UCSD-AML1 (cell line): ENCODE data around the gene SRRM2.

Experiments
- DNase-seq: peaks from one replicate; lab custom pipeline; 2025; ENCODE audit not compliant: unreplicated experiment; lab: John Stamatoyannopoulos, UW

Gene SRRM2

DNA sequence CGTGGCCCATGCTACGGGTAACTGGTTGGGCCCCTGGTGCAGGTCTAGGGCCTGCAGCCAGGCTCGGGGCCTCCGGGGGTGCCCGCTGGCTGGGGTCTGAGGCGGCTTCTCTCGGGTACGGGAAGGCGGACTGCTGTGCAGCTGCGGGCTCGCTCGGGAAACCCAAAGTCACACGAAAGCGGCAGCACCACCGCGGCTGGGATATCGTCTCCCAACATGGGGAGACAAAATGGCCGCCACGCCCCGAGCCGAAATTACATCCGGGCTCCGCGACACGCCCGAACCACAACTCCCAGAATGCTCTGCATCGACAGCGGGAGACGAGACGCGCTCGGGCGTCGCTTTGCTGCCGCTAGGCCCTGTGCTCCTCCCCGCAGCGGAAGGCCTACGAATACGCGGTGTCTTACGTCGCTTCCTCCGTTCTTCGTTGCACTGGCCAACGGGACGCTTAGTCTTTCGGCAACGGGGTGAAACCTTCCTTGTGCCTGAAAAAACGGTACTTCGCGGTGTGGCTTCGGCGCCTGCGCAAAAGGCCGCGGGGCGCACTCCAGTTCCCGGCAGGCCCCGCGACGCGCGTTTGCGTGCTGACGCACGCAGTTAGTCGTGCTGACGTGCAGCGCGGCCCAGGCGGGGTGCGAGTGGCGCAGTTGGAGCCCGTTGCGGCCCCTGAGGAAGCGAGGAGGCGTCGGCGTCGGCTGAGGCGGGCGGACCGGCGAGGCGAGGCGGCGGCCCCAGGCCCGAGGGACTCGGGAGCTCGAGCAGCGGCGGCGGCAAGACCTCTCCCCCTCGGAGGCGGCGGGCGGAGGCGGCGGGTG lies at the start of gene SRRM2:
TSS of gene SRRM2 (plus strand) at position 604 of the 815 bp plus-strand sequence. CDS start 3,727 bp downstream, outside the sequence.
- DNase-seq = peak; percentile 99

DNA sequence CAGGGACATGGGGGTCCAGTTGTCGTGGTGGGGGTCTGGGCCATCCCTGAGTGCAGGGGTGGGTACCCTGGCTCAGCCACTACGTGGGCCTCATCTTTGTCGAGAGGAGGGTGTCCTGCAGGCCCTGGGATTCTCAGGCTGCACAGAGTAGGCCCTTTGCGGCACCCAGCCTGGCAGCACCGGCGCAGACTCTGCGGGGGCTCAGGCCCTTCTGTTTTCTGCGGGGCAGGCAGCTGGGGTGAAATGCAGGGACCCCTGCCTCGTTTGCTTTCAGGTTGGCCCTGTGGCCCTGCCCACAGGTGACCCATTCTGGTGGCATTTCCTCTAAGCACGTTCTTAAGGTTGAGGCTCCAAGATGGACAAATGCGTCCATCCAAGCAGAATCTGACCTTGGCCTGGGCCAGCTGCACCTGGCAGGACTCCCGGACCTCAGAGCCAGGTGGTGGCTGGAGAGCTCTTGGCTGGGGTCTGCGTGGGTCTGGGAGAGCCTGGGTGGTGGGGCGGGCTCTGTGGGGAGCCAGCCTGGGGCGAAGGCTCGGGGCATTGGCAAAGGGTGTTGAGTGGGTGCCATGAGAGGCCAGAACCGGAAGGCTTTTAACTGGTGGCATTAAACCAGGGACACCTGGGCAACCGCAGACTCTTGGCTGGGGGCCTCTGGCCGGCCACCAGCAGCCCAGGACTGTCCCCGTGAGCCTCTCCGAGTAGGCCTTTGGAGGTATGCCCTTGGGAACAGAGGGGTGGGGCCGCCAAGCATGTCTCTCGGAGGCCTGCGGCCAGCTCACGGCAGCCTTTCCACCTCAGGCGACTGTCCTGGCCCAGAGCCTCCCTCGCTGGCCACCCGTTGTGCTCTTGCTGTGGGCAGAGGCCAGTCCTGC lies 49.3 kb upstream of the SRRM2 start:
- DNase-seq = no peak

- no peak for DNase-seq
Observed at GRCh38 chr16:2704166-2704982, 48.1 kb upstream of the SRRM2 start.

DNA sequence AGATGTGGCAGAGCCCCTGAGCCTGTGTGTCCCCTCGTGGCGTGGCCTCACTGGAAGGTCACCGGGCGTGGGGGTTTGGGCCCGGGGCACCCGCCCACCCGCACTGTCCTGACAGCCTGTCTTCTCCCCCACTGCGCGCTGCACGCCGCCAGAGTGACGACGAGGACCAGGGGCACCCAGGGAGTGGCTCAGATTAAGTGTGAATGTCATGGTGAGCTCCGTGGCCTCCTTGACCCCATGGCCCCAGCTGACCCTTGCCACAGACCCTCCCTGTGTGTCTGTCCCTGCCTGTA lies 47.5 kb upstream of the SRRM2 start:
- DNase-seq = no peak

DNA sequence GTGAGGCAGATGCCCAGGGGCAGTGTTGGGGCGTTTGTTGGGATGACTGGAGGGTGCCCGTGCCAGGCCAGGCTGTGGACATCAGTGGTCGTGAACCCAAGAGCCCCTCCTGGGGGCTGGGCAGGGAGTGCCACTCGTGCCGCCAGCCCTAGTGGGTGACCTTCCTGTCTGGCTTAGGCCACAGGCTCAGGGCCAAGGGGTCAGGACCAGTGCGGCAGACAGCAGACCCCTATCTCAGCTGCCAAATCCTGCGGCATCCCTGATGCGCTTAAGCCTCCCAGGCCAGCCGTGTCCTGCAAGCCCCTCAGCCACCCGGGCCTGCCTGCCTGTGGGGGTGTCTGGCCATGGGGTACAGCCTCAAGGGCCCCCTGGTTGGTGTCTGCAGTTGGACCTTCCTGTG lies 47.1 kb upstream of the SRRM2 start:
- DNase-seq = no peak

GRCh38 chr16:2706085-2706484 lies 46.4 kb upstream of the SRRM2 start:
- DNase-seq = no peak

DNA sequence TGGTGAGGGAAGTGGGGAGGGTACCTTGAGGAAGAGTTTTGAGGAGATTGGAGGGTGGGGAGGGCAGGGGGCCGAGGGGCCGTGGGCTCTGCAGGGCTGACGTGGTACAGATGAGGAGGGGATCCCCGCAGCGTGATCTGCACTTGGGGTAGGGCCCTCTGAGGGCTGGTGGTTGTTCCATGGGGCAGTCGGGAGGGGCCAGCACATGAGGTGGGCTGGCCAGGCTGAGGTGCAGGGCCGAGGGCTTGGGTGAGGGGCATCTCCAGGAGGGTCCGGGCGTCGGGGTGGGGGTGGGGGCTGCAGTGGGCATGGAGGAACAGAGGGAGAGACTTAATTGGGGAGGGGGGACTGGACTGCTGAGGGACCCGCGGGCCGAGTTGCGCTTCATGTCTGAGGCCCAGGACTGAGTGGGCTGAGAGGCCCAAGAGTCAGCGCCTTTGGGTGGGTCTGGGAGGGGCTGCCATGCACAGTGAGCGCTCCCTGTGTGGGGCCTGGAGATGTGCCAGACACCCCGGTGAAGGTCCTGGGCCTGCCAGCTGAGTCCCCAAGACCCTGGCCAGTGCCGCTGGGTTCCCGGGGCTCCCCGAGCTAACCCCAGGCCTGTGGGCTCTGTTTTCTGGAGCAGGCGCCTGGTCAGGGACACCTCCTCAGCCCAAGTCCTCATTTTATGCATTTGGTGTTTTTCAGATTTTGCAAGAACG lies 45.7 kb upstream of the SRRM2 start:
- no peak for DNase-seq

DNA sequence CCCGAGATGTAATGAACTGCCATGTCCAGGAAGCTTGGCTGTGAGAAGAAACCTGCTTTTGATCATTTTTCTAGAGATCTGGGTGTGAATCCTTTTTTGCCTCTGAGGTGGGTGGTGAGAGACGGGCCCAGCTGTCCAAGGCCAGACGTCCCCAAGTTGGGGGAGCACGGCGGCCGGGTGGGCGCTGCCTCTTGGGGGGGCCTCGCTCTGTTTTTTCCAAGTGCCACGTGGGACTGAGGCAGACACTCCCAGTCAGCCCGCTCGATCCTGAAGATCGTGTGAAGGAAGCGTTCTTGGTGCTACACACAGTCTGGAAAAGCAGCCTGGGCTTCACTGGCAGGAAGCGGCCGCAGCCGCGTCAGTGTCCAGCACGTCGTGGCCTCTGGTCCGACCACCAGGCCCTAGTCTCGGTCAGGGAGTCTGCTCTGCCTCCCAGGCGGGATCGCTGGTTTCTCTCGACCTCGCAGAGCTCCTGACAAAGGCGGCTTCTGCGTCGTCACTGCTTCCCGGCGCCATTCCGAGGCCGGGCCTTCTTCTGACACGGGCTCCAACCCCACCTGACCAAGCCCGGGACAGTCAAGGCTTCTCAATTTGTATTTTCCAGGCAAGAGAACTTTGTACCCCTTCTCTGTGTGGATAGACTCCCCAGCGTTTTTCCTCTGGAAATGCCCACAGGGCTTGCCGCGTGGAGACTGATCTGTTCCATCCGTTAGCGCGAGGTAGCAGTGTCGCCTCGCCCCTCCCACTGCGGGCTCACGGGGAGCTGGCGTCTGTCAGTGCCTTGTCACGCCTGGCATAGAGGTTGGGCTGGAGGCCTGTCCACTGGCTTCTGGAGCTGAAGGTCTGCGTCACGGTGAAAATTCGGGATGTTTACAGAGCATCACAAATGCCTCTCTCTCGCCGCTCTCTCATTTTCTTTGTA lies 44.8 kb upstream of the SRRM2 start:
- no peak for DNase-seq

DNA sequence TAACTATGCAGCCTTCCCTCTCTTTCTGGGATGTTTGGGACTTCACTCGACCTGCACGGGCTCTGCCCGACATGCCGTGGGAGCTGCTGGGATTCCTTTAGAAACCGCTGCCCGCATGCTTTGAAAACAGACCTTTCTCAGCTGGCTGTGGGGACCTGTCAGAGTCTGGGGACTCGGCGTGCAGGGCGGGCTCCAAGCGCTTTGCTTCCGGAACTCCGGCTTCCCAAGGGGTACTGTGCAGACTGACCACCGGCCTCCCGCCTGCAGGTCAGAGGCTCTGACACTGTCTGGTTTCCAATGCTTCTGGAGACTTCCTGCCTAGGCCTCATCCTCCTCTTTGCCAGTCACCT lies 44.2 kb upstream of the SRRM2 start:
- DNase-seq = no peak

GRCh38 chr16:2708955-2709587 lies 43.4 kb upstream of the SRRM2 start:
- no peak for DNase-seq

- DNase-seq = no peak
Observed at GRCh38 chr16:2709588-2709984, 42.9 kb upstream of the SRRM2 start.

GRCh38 chr16:2710021-2710710 lies 42.3 kb upstream of the SRRM2 start:
- no peak for DNase-seq

DNA sequence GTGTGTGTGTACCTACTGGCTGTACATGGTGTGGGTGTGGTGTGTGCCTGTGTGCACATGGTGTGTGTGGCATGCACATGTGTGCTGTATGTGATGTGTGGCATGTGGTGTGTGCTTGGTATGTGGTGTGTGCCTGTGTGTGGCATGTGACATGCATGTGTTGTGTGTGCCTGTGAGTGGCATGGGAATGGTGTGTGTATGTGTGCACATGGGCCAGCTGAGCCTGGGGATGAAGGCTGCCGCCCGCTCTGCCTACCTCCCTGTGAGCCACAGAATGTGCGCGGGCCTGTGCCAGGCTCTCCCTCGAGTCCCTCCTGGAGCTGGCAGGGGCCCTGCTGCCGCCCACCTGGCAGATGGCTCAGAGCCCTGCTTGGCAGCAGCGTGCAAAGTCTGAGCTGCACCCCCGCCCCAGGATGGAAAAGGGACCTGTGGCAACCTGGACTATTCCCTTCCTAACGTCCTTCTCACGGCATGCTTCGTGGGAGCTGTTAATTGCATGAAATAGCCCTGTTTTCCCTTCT lies 41.7 kb upstream of the SRRM2 start:
- no peak for DNase-seq

GRCh38 chr16:2711370-2712062 lies 40.9 kb upstream of the SRRM2 start:
- DNase-seq = no peak

DNA sequence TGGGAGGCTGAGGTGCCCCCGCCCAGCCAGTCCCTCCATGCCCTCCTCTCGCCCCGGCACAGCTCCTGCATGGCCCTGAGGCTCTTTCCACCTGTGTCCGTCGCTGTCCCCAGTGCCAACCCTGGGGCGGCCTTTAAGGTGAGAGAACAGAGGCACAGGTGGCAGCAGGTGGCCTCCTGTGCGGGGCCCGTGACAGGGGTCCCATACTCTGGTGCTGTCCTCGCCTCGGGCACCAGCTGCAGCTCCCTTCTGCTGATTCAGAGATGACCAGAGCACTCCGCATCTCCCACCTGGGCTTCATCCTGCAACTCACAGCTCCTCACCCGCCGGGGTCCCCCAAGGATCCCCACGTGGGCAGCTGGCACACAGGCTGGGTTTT lies 40.4 kb upstream of the SRRM2 start:
- DNase-seq = no peak

GRCh38 chr16:2712546-2712945 lies 39.9 kb upstream of the SRRM2 start:
- no peak for DNase-seq

GRCh38 chr16:2713523-2713922 lies 38.9 kb upstream of the SRRM2 start:
- DNase-seq = peak; percentile 52
